Keratinocyte (primary cell): ENCODE data around the gene GBP4. TPM values are rescaled to one million over a fixed set of nuclear protein-coding genes. Genes with fewer than 3 reads are reported as not detected.
"Not testable (repeated sequence)": the region's sequence is repeated elsewhere in the genome, so short reads cannot be mapped to it uniquely, and the experiment has no call there.

Source experiments
- DNase-seq: peaks from one replicate; pipeline ENCODE4 v3.0.0-alpha.2; 2011; ENCODE audit warnings: low read depth, missing footprints, low spot score
- FAIRE-seq: peaks from 2 replicates; lab custom pipeline; 2011; peaks lifted over from hg19 to GRCh38; lab: Jason Lieb, UNC
- H2AFZ ChIP-seq: 2 replicates; pipeline ENCODE4 v1.6.0; 2012; ENCODE audit warnings: low read length, control low read depth, inconsistent platforms; ENCODE audit not compliant: control insufficient read depth
- H3K27ac ChIP-seq: 2 replicates; pipeline ENCODE4 v1.5.1; 2011; ENCODE audit warnings: low read length; ENCODE audit not compliant: control insufficient read depth, insufficient read depth
- H3K27me3 ChIP-seq: 3 replicates; pipeline ENCODE4 v1.6.0; 2011; ENCODE audit warnings: low read length; ENCODE audit not compliant: control insufficient read depth, insufficient read depth; ENCODE audit errors: extremely low read depth
- H3K36me3 ChIP-seq, 2 experiments: 2 replicates in 1 of 2; 3 replicates in 1 of 2; pipeline ENCODE4 v1.5.1; 2011; ENCODE audit warnings: low read length in 2 of 2, mild to moderate bottlenecking in 1 of 2; ENCODE audit not compliant: control insufficient read depth in 2 of 2, insufficient read depth in 2 of 2; ENCODE audit errors: extremely low read depth in 1 of 2
- H3K4me1 ChIP-seq: 3 replicates; pipeline ENCODE4 v1.5.1; 2011; ENCODE audit warnings: low read length; ENCODE audit not compliant: control insufficient read depth, insufficient read depth; ENCODE audit errors: extremely low read depth
- H3K4me2 ChIP-seq: 3 replicates; pipeline ENCODE4 v1.6.0; 2011; ENCODE audit warnings: low read depth, low read length; ENCODE audit not compliant: control insufficient read depth, insufficient read depth; ENCODE audit errors: extremely low read depth
- H3K4me3 ChIP-seq, 3 experiments: fragments of 200-600 bp in 1 of 3; sonication (generic) in 1 of 3; 2 replicates in 2 of 3; 3 replicates in 1 of 3; pipeline ENCODE4 v1.5.1; 2011 to 2016; ENCODE audit warnings: low read length in 3 of 3, mild to moderate bottlenecking in 3 of 3, control low read depth in 2 of 3, inconsistent platforms in 1 of 3, low read depth in 1 of 3, mixed read lengths in 1 of 3, mixed run types in 1 of 3, moderate library complexity in 1 of 3; ENCODE audit not compliant: control insufficient read depth in 2 of 3, insufficient read depth in 2 of 3; ENCODE audit errors: extremely low read depth in 1 of 3
- H3K79me2 ChIP-seq: 2 replicates; pipeline ENCODE4 v1.6.0; 2012; ENCODE audit warnings: low read length; ENCODE audit not compliant: control insufficient read depth, insufficient read depth
- H3K9ac ChIP-seq: 3 replicates; pipeline ENCODE4 v1.6.0; 2011; ENCODE audit warnings: low read length; ENCODE audit not compliant: control insufficient read depth, insufficient read depth; ENCODE audit errors: extremely low read depth
- H3K9me1 ChIP-seq: 3 replicates; pipeline ENCODE4 v1.6.0; 2011; ENCODE audit warnings: low read length; ENCODE audit not compliant: control insufficient read depth, insufficient read depth; ENCODE audit errors: extremely low read depth
- H3K9me3 ChIP-seq: 2 replicates; pipeline ENCODE4 v1.5.1; 2012; ENCODE audit warnings: low read depth, low read length; ENCODE audit not compliant: control insufficient read depth
- H4K20me1 ChIP-seq: 3 replicates; pipeline ENCODE4 v1.6.0; 2011; ENCODE audit warnings: low read length; ENCODE audit not compliant: control insufficient read depth, insufficient read depth; ENCODE audit errors: extremely low read depth
- EZH2 ChIP-seq: IDR thresholded peaks from one replicate; pipeline ENCODE4 v1.6.1; 2012; ENCODE audit warnings: inconsistent platforms, mild to moderate bottlenecking, low read length, moderate library complexity
- dilution Hi-C: fragments of 300-500 bp; cut with MboI; formaldehyde crosslinking; loops from one replicate; pipeline ENCODE4 v1.7.0; 2020; ENCODE audit warnings: low sequenced_read_pairs; ENCODE audit not compliant: extremely low pct_ligation_motif_present
- polyA plus RNA-seq, 5 experiments: library from polyadenylated mRNA; depleted of rRNA in 3 of 5; stranded (reverse) in 3 of 5; stranded (forward) in 1 of 5; unstranded in 1 of 5; fragments of >200 nt; gene quantifications; 1 replicate in 1 of 5; 2 replicates in 3 of 5; 3 replicates in 1 of 5; pipeline versions ENCODE4 v1.2.1 to v1.2.3, GENCODE V29; 2011 to 2012; ENCODE audit warnings: missing spikeins in 2 of 5, low read depth in 1 of 5, low replicate concordance in 1 of 5
- TF ChIP-seq, protein P1 (sequence below), 3 experiments: IDR thresholded peaks in 1 of 3; conservative IDR thresholded peaks in 1 of 3; optimal IDR thresholded peaks in 1 of 3; 2 replicates in 2 of 3; 3 replicates in 1 of 3; pipeline versions ENCODE3 to v1.5.1; 2011; ENCODE audit warnings: low read length in 3 of 3, mild to moderate bottlenecking in 3 of 3, moderate library complexity in 2 of 3, control low read depth in 1 of 3, inconsistent platforms in 1 of 3; ENCODE audit not compliant: insufficient read depth in 2 of 3; ENCODE audit errors: extremely low read depth in 1 of 3

The GBP4 gene
- polyA plus RNA-seq, 1 donor (not counting 4 experiments of a cell fraction or from before 2014, with no cell fraction given): 0.01 TPM

DNA sequence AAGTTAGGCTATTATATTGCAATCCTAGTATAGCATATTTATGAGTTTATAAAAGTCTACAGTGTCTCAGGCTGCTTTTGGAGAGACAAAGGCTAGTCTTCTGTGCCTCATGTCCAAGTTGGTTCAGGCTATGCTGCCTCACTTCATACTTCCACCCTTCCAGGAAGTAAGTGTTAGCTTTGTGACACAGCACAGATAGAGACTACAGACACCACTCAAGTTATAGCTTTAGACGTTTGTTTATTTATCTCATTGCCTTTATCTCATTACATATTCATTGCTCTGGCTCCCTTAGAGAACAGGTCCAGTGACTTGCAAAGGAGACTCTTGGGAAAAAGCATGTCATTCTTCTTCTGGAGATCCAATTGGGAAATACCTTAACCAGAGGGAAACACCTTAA lies 22.6 kb upstream of the GBP4 start:
- Histone ChIP-seq H3K9me1 (no peaks in the 10 kb centered on the region), H3K27me3 (no peaks in the 10 kb centered on the region), H3K9ac (no peak overlapping the region), H3K27ac (no peak overlapping the region), H2AFZ (no peak overlapping the region), H3K79me2 (no peaks in the 10 kb centered on the region), H3K4me3 (no peak overlapping the region), H3K9me3 (no peaks in the 10 kb centered on the region), H3K36me3 (no peaks in the 10 kb centered on the region), H3K4me2 (no peak overlapping the region), H3K4me1 (no peaks in the 10 kb centered on the region), H4K20me1 (no peaks in the 10 kb centered on the region)
- DNase-seq (no peak), FAIRE-seq (no peak)
- dilution Hi-C loops: no loop called here
- TF ChIP-seq, protein P1, sequence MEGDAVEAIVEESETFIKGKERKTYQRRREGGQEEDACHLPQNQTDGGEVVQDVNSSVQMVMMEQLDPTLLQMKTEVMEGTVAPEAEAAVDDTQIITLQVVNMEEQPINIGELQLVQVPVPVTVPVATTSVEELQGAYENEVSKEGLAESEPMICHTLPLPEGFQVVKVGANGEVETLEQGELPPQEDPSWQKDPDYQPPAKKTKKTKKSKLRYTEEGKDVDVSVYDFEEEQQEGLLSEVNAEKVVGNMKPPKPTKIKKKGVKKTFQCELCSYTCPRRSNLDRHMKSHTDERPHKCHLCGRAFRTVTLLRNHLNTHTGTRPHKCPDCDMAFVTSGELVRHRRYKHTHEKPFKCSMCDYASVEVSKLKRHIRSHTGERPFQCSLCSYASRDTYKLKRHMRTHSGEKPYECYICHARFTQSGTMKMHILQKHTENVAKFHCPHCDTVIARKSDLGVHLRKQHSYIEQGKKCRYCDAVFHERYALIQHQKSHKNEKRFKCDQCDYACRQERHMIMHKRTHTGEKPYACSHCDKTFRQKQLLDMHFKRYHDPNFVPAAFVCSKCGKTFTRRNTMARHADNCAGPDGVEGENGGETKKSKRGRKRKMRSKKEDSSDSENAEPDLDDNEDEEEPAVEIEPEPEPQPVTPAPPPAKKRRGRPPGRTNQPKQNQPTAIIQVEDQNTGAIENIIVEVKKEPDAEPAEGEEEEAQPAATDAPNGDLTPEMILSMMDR (optimal IDR thresholded peaks at IDR 0.05 in 1 of 3, IDR thresholded peaks at IDR 0.05 in 1 of 3, conservative IDR thresholded peaks at IDR 0.05 in 1 of 3; ENCODE audit: extremely low read depth in 1 of 3, insufficient read depth in 2 of 3, low read length in 3 of 3): no peak
- no peak for TF ChIP-seq EZH2

DNA sequence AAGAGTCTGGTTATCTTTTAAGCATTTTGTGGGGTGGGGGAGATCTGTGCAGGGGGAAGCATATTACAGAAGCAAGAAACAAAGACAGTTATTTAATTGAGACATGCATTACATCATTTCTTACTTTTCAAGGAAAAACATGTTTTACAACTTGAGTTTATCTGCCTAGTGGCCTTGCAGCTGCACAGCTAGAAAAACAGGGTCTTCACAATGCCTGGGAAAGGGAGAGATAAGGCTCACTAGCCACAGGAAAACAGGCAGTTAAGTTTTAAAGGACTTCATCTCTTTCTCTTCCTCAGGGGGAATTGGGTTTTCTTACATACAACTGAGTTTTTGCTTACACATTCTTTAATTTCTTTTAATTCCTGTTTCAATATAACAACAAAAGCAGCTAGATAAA lies 21.1 kb upstream of the GBP4 start:
- FAIRE-seq, H3K4me2 ChIP-seq, H3K36me3 ChIP-seq, H3K9me3 ChIP-seq, H3K27me3 ChIP-seq, H3K4me1 ChIP-seq, H3K79me2 ChIP-seq, H3K9me1 ChIP-seq, DNase-seq, H4K20me1 ChIP-seq, H3K4me3 ChIP-seq, H3K27ac ChIP-seq, H3K9ac ChIP-seq, dilution Hi-C loops, H2AFZ ChIP-seq: not testable (repeated sequence)

DNA sequence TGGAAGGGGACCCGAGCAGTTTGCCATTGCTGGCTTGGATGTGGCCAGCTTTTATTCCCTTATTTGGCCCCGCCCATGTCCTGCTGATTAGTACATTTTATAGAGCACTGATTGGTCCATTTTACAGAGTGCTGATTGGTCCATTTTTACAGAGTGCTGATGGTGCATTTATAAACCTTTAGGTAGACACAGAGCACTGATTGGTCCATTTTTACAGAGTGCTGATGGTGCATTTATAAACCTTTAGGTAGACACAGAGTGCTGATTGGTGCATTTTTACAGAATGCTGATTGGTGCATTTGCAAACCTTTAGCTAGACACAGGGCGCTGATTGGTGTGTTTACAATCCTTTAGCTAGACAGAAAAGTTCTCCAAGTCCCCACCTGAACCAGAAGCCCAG lies 20.2 kb upstream of the GBP4 start:
- H3K79me2 ChIP-seq, dilution Hi-C loops, H3K9me3 ChIP-seq, H2AFZ ChIP-seq, H3K9me1 ChIP-seq, H3K9ac ChIP-seq, H3K4me3 ChIP-seq, H3K36me3 ChIP-seq, H3K4me1 ChIP-seq, H3K27me3 ChIP-seq, FAIRE-seq, H3K27ac ChIP-seq, H4K20me1 ChIP-seq, DNase-seq, H3K4me2 ChIP-seq: not testable (repeated sequence)
